GM12878 (cell line): ENCODE measurements around the gene TXNRD1. TPM values are rescaled to one million over a fixed set of nuclear protein-coding genes. Genes with fewer than 3 reads are reported as not detected.

ENCODE experiments used
- ATAC-seq: fragments of 200-7000 bp; cut with Tn5 transposase; 3 replicates; pipeline ENCODE4 v1.9.1; 2020; ENCODE audit warnings: mild to moderate bottlenecking, moderate library complexity
- BruUV-seq: library from RNA; stranded (reverse); fragments of 400-500 nt; replicated peaks from 2 replicates; lab custom pipeline; 2021; lab: Mats Ljungman, UMichigan
- CTCF ChIA-PET: fragments of 300-600 bp; sonication (Branson Sonifier 250); formaldehyde crosslinking; extraction: SDS; loops from one replicate; lab custom pipeline; 2021; ENCODE audit warnings: inconsistent platforms; lab: Yijun Ruan, JAX
- POLR2A ChIA-PET: fragments of 350-600 bp; formaldehyde crosslinking; extraction: SDS; loops from one replicate; lab custom pipeline; 2021; ENCODE audit warnings: inconsistent platforms; lab: Charles Lee
- RAD21 ChIA-PET: fragments of 300-600 bp; sonication (Branson Sonifier 250); formaldehyde crosslinking; loops from one replicate; lab custom pipeline; 2023; ENCODE audit warnings: antibody characterized with exemption; ENCODE audit not compliant: unreplicated experiment; lab: Charles Lee
- SMC1A ChIA-PET: fragments of 300-600 bp; sonication (Branson Sonifier 250); formaldehyde crosslinking; loops from one replicate; lab custom pipeline; 2023; ENCODE audit not compliant: unreplicated experiment, uncharacterized antibody; lab: Charles Lee
- DNase-seq: peaks from one replicate; pipeline ENCODE4 v3.0.0-alpha.2; 2011; ENCODE audit warnings: low read depth, low spot score
- FAIRE-seq: peaks from 3 replicates; lab custom pipeline; 2011; peaks lifted over from hg19 to GRCh38; lab: Jason Lieb, UNC
- H2AFZ ChIP-seq: 2 replicates; pipeline ENCODE4 v1.6.0; 2011; ENCODE audit warnings: low read depth, low read length, control low read depth; ENCODE audit not compliant: control insufficient read depth
- H3K27ac ChIP-seq: 2 replicates; pipeline ENCODE4 v1.5.1; 2011; ENCODE audit warnings: control low read depth; ENCODE audit not compliant: control insufficient read depth, insufficient read depth
- H3K27me3 ChIP-seq, 2 experiments: replicated peaks in 1 of 2; 2 replicates each; pipeline versions ENCODE4 v1.6.0 to v1.6.1; 2011; ENCODE audit warnings: low read length in 1 of 2; ENCODE audit not compliant: control insufficient read depth in 2 of 2, insufficient read depth in 2 of 2
- H3K36me3 ChIP-seq, 2 experiments: 2 replicates each; pipeline ENCODE4 v1.5.1; 2011; ENCODE audit warnings: low read length in 1 of 2; ENCODE audit not compliant: control insufficient read depth in 2 of 2, insufficient read depth in 2 of 2
- H3K4me1 ChIP-seq: 2 replicates; pipeline ENCODE4 v1.6.1; 2011; ENCODE audit warnings: mild to moderate bottlenecking, low read length, moderate library complexity, mixed read lengths; ENCODE audit not compliant: control insufficient read depth, insufficient read depth
- H3K4me2 ChIP-seq: 2 replicates; pipeline ENCODE4 v1.6.0; 2011; ENCODE audit warnings: control low read depth; ENCODE audit not compliant: control insufficient read depth, insufficient read depth
- H3K4me3 ChIP-seq: fragments of 200-600 bp; sonication (generic); 2 replicates; pipeline ENCODE4 v1.5.1; 2016
- H3K79me2 ChIP-seq: 2 replicates; pipeline ENCODE4 v1.6.0; 2011; ENCODE audit warnings: low read length; ENCODE audit not compliant: control insufficient read depth, insufficient read depth
- H3K9ac ChIP-seq: 2 replicates; pipeline ENCODE4 v1.8.0; 2011; ENCODE audit warnings: low read length, control low read depth, mixed read lengths; ENCODE audit not compliant: control insufficient read depth, insufficient read depth
- H3K9me3 ChIP-seq: replicated peaks from 3 replicates; pipeline ENCODE4 v1.5.1; 2011; ENCODE audit warnings: mild to moderate bottlenecking, low read length; ENCODE audit not compliant: control insufficient read depth, insufficient read depth
- H4K20me1 ChIP-seq: 2 replicates; pipeline ENCODE4 v1.6.0; 2011; ENCODE audit not compliant: control insufficient read depth, insufficient read depth
- BCL11A ChIP-seq: IDR thresholded peaks from 2 replicates; pipeline ENCODE4 v1.6.1; 2011; ENCODE audit warnings: low read depth, low read length
- CREB1 ChIP-seq: IDR thresholded peaks from 2 replicates; pipeline ENCODE4 v1.6.1; 2012; ENCODE audit warnings: low read depth, mild to moderate bottlenecking, inconsistent platforms
- EED ChIP-seq: sonication (generic); IDR thresholded peaks from 2 replicates; pipeline ENCODE4 v1.6.1; 2016; ENCODE audit warnings: antibody characterized with exemption, low read depth
- HDAC2 ChIP-seq: fragments of 200-600 bp; sonication (generic); IDR thresholded peaks from 2 replicates; pipeline ENCODE4 v1.6.1; 2017
- IKZF1 ChIP-seq: fragments of 450-650 bp; conservative IDR thresholded peaks from 2 replicates; pipeline ENCODE4 v1.6.1; 2017; ENCODE audit warnings: antibody characterized with exemption, mild to moderate bottlenecking
- KDM1A ChIP-seq: fragments of 200-600 bp; sonication (generic); IDR thresholded peaks from 2 replicates; pipeline ENCODE4 v1.6.1; 2016; ENCODE audit warnings: borderline replicate concordance
- KLF5 ChIP-seq: fragments of 450-650 bp; IDR thresholded peaks from 2 replicates; pipeline ENCODE4 v1.6.1; 2014; ENCODE audit warnings: mild to moderate bottlenecking; ENCODE audit not compliant: partially characterized antibody
- MTA3 ChIP-seq: IDR thresholded peaks from 2 replicates; pipeline ENCODE4 v1.6.1; 2012; ENCODE audit warnings: low read length, inconsistent platforms, borderline replicate concordance
- MYB ChIP-seq: fragments of 150-350 bp; IDR thresholded peaks from 2 replicates; pipeline ENCODE4 v1.6.1; 2014; ENCODE audit warnings: mild to moderate bottlenecking, low read depth, low read length, borderline replicate concordance
- NKRF ChIP-seq: fragments of 450-650 bp; conservative IDR thresholded peaks from 2 replicates; pipeline ENCODE4 v1.6.1; 2017; ENCODE audit warnings: mild to moderate bottlenecking, moderate library complexity
- PAX5 ChIP-seq: IDR thresholded peaks from 2 replicates; pipeline ENCODE4 v1.6.1; 2011; ENCODE audit warnings: low read depth, low read length, borderline replicate concordance
- PKNOX1 ChIP-seq: fragments of 450-650 bp; IDR thresholded peaks from 2 replicates; pipeline ENCODE4 v1.6.1; 2016; ENCODE audit warnings: mild to moderate bottlenecking
- PML ChIP-seq: IDR thresholded peaks from 2 replicates; pipeline ENCODE4 v1.6.1; 2012; ENCODE audit warnings: low read length, inconsistent platforms
- RAD51 ChIP-seq: fragments of 450-650 bp; IDR thresholded peaks from 2 replicates; pipeline ENCODE4 v1.6.1; 2016; ENCODE audit warnings: moderate library complexity, mild to moderate bottlenecking, inconsistent platforms
- RBBP5 ChIP-seq: fragments of 200-600 bp; sonication (generic); conservative IDR thresholded peaks from 2 replicates; pipeline ENCODE4 v1.6.1; 2016
- SIN3A ChIP-seq: IDR thresholded peaks from 2 replicates; pipeline ENCODE4 v1.6.1; 2012; ENCODE audit warnings: low read depth, low read length, improper control_type of control experiment
- SPI1 ChIP-seq: IDR thresholded peaks from 2 replicates; pipeline ENCODE4 v1.6.1; 2011; ENCODE audit warnings: low read depth, mild to moderate bottlenecking, low read length, moderate library complexity, borderline replicate concordance; ENCODE audit not compliant: insufficient read depth
- SREBF1 ChIP-seq: IDR thresholded peaks from 2 replicates; pipeline ENCODE4 v1.6.1; 2012; ENCODE audit warnings: mild to moderate bottlenecking, low read length
- TBL1XR1 ChIP-seq: IDR thresholded peaks from 2 replicates; pipeline ENCODE4 v1.6.1; 2012; ENCODE audit warnings: low read depth, low read length, improper control_type of control experiment
- ZNF217 ChIP-seq: fragments of 450-650 bp; IDR thresholded peaks from 2 replicates; pipeline ENCODE4 v1.6.1; 2017; ENCODE audit warnings: antibody characterized with exemption, mild to moderate bottlenecking
- WGBS: methylation state at CpG from one replicate; pipeline ENCODE4 v1.1.6; 2016; ENCODE audit warnings: low lambda C conversion rate; ENCODE audit not compliant: insufficient replicate concordance, insufficient coverage; ENCODE audit errors: missing lambda C conversion rate; 5-methylcytosine and 5-hydroxymethylcytosine counted together
- in situ Hi-C: fragments of 300-500 bp; cut with MboI; formaldehyde crosslinking; loops from 9 replicates; pipeline ENCODE4 v1.14.3; 2018; ENCODE audit warnings: mixed read lengths
- intact Hi-C: fragments of 100-400 bp; cut with micrococcal nuclease; formaldehyde crosslinking; loops from one replicate; pipeline ENCODE4 v1.14.2; 2022; ENCODE audit not compliant: unreplicated experiment
- polyA plus RNA-seq, 11 experiments: library from polyadenylated mRNA; depleted of rRNA in 4 of 11; unstranded in 6 of 11; stranded (reverse) in 5 of 11; fragments of >200 nt; fragmentation: Nextera tagmentation in 4 of 11; fragmentation: Illumina TruSeq in 1 of 11; extraction: Ambion mirVana in 4 of 11; extraction: Trizol in 1 of 11; gene quantifications; 1 replicate in 1 of 11; 2 replicates in 10 of 11; pipeline versions ENCODE4 v1.2.1 to v1.2.3, GENCODE V29; 2011 to 2016; ENCODE audit warnings: inconsistent platforms in 2 of 11, missing spikeins in 2 of 11, low read depth in 1 of 11
- total RNA-seq, 4 experiments: library from RNA; depleted of rRNA in 3 of 4; stranded (reverse); fragments of >200 nt in 3 of 4; fragmentation: Illumina TruSeq in 1 of 4; extraction: Trizol in 1 of 4; gene quantifications; 2 replicates each; pipeline versions ENCODE4 v1.2.1 to v1.2.3, GENCODE V29; 2013 to 2021
- TF ChIP-seq, protein P1 (sequence below): fragments of 450-650 bp; IDR thresholded peaks from 2 replicates; pipeline ENCODE4 v1.6.1; 2017; ENCODE audit warnings: mild to moderate bottlenecking

Gene TXNRD1
- total and polyA plus RNA-seq, 10 of the 15 experiments (the other 5 are each of a cell fraction or from before 2014, with no cell fraction given) = 52.6 to 84.6 (median 67.8) TPM

DNA sequence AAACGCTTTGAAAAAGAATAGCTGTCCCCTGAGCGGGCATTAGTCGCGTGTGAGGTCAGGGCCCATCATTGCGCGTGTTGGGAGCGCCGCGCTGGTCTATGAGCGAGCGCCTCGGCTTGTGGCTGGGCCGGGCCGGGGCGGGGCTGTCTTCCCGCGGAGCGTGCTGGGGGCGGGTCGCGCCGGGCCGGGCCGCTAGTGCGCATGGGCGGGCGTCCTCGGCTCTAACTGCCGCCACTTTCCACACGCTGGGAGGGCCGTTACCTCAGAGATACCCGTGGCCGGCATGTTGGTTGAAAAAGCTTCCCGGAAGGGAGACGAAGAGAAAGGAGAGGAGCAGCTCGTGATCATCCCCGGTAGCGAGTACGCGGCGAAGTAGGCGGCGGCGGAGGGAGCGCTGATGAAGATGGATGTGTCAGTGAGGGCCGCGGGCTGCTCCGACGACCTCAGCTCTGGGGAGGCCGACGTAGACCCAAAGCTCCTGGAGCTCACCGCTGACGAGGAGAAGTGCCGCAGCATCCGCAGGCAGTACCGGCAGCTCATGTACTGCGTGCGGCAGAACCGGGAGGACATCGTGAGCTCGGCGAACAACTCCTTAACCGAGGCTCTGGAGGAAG is 88.1 kb downstream of the TXNRD1 start, which contains the start of gene EID3:
EID3 (plus strand) TSS at position 202 of the 614 bp plus-strand sequence; CDS start at position 398, 196 bp downstream.
- Histone ChIP-seq H3K27ac (peak within 1 kb of the TSS; percentile 66), H3K36me3 (peaks cover 0 to 8% of the 10 kb centered on the region in 2 experiments; a peak in 1 of 4 replicates), H3K79me2 (peaks cover 65% of the 10 kb centered on the region), H3K9me3 (no peaks in the 10 kb centered on the region; the same call in 2 of the 3 replicates), H4K20me1 (no peaks in the 10 kb centered on the region), H3K4me1 (peaks cover 9% of the 10 kb centered on the region), H3K27me3 (no peaks in the 10 kb centered on the region), H3K9ac (peak within 1 kb of the TSS; percentile 57), H3K4me3 (peak within 1 kb of the TSS; percentile 69), H2AFZ (peak within 1 kb of the TSS; percentile 83), H3K4me2 (peak within 1 kb of the TSS; percentile 95)
- POLR2A ChIA-PET = interaction anchor here (1.0 to 3.8 kb wide), 3 partner anchors 11 to 28 kb away, joined by 4 to 42 read pairs (median 8); no protein-coding TSS in a partner anchor
- SMC1A ChIA-PET = interaction anchor here (0.6 to 4.3 kb wide), 5 partner anchors 9 to 54 kb away, joined by 3 to 33 read pairs (median 5); no protein-coding TSS in a partner anchor
- 23% methylated on average over 50 of the region's 63 CpGs for WGBS
- no peak for DNase-seq
- CTCF ChIA-PET = interaction anchor here (0.7 to 3.5 kb wide), 6 partner anchors 8 to 330 kb away, joined by 3 to 22 read pairs (median 3); no protein-coding TSS in a partner anchor
- ATAC-seq = peak; percentile 99
- in situ Hi-C loops = no loop called here
- intact Hi-C loops = no loop called here
- no peak for FAIRE-seq
- BruUV-seq = TSS peak; percentile 29
- RAD21 ChIA-PET = interaction anchor here (1.6 to 3.7 kb wide), 2 partner anchors 16 to 27 kb away, joined by 4 to 33 read pairs; no protein-coding TSS in a partner anchor
- peak; percentile 33; the same call in 1 of the 2 replicates for TF ChIP-seq PML
- TF ChIP-seq MYB = no peak
- no peak for TF ChIP-seq RBBP5
- TF ChIP-seq SPI1 = no peak
- peak; percentile 95 for TF ChIP-seq CREB1
- peak; percentile 39 for TF ChIP-seq IKZF1
- no peak for TF ChIP-seq KDM1A
- TF ChIP-seq SIN3A = no peak
- no peak for TF ChIP-seq PAX5
- no peak for TF ChIP-seq TBL1XR1
- TF ChIP-seq, protein P1, sequence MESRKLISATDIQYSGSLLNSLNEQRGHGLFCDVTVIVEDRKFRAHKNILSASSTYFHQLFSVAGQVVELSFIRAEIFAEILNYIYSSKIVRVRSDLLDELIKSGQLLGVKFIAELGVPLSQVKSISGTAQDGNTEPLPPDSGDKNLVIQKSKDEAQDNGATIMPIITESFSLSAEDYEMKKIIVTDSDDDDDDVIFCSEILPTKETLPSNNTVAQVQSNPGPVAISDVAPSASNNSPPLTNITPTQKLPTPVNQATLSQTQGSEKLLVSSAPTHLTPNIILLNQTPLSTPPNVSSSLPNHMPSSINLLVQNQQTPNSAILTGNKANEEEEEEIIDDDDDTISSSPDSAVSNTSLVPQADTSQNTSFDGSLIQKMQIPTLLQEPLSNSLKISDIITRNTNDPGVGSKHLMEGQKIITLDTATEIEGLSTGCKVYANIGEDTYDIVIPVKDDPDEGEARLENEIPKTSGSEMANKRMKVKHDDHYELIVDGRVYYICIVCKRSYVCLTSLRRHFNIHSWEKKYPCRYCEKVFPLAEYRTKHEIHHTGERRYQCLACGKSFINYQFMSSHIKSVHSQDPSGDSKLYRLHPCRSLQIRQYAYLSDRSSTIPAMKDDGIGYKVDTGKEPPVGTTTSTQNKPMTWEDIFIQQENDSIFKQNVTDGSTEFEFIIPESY = no peak
- TF ChIP-seq NKRF = 0 out of 2 replicates have a peak, but pooled peaks have one; percentile 45
- TF ChIP-seq EED = no peak
- no peak for TF ChIP-seq HDAC2
- TF ChIP-seq RAD51 = no peak
- no peak for TF ChIP-seq MTA3
- no peak; the same call in 1 of the 2 replicates for TF ChIP-seq PKNOX1
- TF ChIP-seq BCL11A = 0 out of 2 replicates have a peak, but pooled peaks have one; percentile 2
- TF ChIP-seq KLF5 = peak; percentile 48
- TF ChIP-seq ZNF217 = no peak
- TF ChIP-seq SREBF1 = no peak
